ENCODE data around the gene UBXN6. TPM values are rescaled to one million over a fixed set of nuclear protein-coding genes. Genes with fewer than 3 reads are reported as not detected.
A peak's percentile ranks its signal among the peaks of the same experiment; 100 is the strongest.

The UBXN6 gene
- polyA plus RNA-seq (2011; rRNA removed) (19.9 and 23.0 TPM in 2 replicates), polyA plus RNA-seq (2017; fragmentation: RNase III; extraction: RNeasy Plus Mini Kit Qiagen cat#74134 plus additional on column Dnase treatment) (27.4 to 32.7 TPM (median 31.6 TPM) in 3 replicates), polyA minus RNA-seq (2011; rRNA and poly(A)+ RNA removed) (20.0 and 22.9 TPM in 2 replicates)
- 40.4 and 48.2 TPM in 2 replicates for polyA plus RNA-seq (2012; cell fraction: cytosol; rRNA removed)
- polyA plus RNA-seq (2012; cell fraction: nucleus; rRNA removed) = 57.3 and 59.8 TPM in 2 replicates

GRCh38 chr19:4457654-4458395 is at the start of gene UBXN6:
Gene UBXN6, minus strand, starts transcription at chr19:4457794. Its CDS starts 97 bp downstream, at chr19:4457697.
- no peak for FAIRE-seq
- Histone ChIP-seq H3K4me2 (peak within 1 kb of the TSS; percentile 95), H3K27ac (peak within 1 kb of the TSS; percentile 81 to 96), H3K9me3 (no peaks in the 10 kb centered on the region), H3K4me1 (peaks cover 14% of the 10 kb centered on the region; the same call in 2 of the 3 replicates), H3K4me3 (peak within 1 kb of the TSS; percentile 56)
- 18% methylated on average over 38 of the region's 52 CpGs for WGBS (ENCODE audit: missing lambda C conversion rate)
- 0 out of 2 replicates have a peak, but pooled peaks have one; percentile 8 for TF ChIP-seq ELK1 (IDR thresholded peaks at IDR 0.05; ENCODE audit: low read depth, low read length)
- no peak for TF ChIP-seq POLR2AphosphoS2 (conservative IDR thresholded peaks at IDR 0.05; ENCODE audit: low read length)
- peak; percentile 77 for TF ChIP-seq USF2 (IDR thresholded peaks at IDR 0.05)
- peak; percentile 77 for TF ChIP-seq MAX (IDR thresholded peaks at IDR 0.05)
- TF ChIP-seq BCL3 (IDR thresholded peaks at IDR 0.05) = 0 out of 3 replicates have a peak, but pooled peaks have one; percentile 29
- TF ChIP-seq JUN (IDR thresholded peaks at IDR 0.05) = peak in 1 of 2 experiments; percentile 65; a peak in 2 of 5 replicates
- DNase-seq (ENCODE audit: low read depth in 1 of 2, low spot score in 1 of 2) = peak; percentile 92 to 98
- ATAC-seq = peak; percentile 84 to 89
- CTCF ChIA-PET = interaction anchor here (0.7 kb wide), 1 partner anchor 13 kb away, joined by 3 read pairs; no protein-coding TSS in a partner anchor
- POLR2A ChIA-PET = interaction anchor here (0.7 to 1.2 kb wide), 4 partner anchors 13 to 254 kb away, joined by 3 to 8 read pairs (median 3); no protein-coding TSS in a partner anchor

- FAIRE-seq = no peak
- TF ChIP-seq RARB (CRISPR knock-in tag; IDR thresholded peaks at IDR 0.05) (no peak), RCOR1 (IDR thresholded peaks at IDR 0.05; ENCODE audit: low read depth, low read length) (no peak), POLR2A (IDR thresholded peaks at IDR 0.05; ENCODE audit: low read length) (no peak), USF2 (IDR thresholded peaks at IDR 0.05) (no peak), ZNF302 (CRISPR knock-in tag; IDR thresholded peaks at IDR 0.05) (no peak), ZC3H11A (IDR thresholded peaks at IDR 0.05) (no peak), RFX5 (IDR thresholded peaks at IDR 0.05) (no peak), NR3C1 (IDR thresholded peaks at IDR 0.05) (no peak), E2F6 (IDR thresholded peaks at IDR 0.05; ENCODE audit: borderline replicate concordance, low read depth) (no peak), JUN (IDR thresholded peaks at IDR 0.05) (no peak), HDAC2 (IDR thresholded peaks at IDR 0.05) (no peak), JUNB (IDR thresholded peaks at IDR 0.05) (no peak), MYC (IDR thresholded peaks at IDR 0.05; ENCODE audit: borderline replicate concordance, low read length) (no peak)
- no CpG with 5 or more reads among the region's 12 CpGs for WGBS (ENCODE audit: missing lambda C conversion rate)
- no peaks in the 10 kb centered on the region for H3K9me3 ChIP-seq
- H3K27ac ChIP-seq = no peak overlapping the region
- no peaks in the 10 kb centered on the region for H3K4me1 ChIP-seq
- H3K4me2 ChIP-seq = no peak overlapping the region
- POLR2A ChIA-PET = no interaction called here
- no peak overlapping the region for H3K4me3 ChIP-seq
- ATAC-seq = no peak
- DNase-seq (ENCODE audit: low read depth in 1 of 2, low spot score in 1 of 2) = no peak
- CTCF ChIA-PET = interaction anchor here (1.0 to 4.0 kb wide), 2 partner anchors 17 to 53 kb away, joined by 3 to 23 read pairs; partner anchors contain the start of gene SEMA6B
Measured at GRCh38 chr19:4507150-4507452, 49.5 kb upstream of the UBXN6 start.
